Adrenal gland (tissue), 12 donors: Measurements from ENCODE around the gene RNF151. TPM values are rescaled to one million over a fixed set of nuclear protein-coding genes. Genes with fewer than 3 reads are reported as not detected.

Experiments
- DNase-seq, 7 donors: peaks; one replicate each; pipeline ENCODE4 v3.0.0-alpha.2; 2019 to 2020
- H3K27ac ChIP-seq, 5 donors: fragments of 200-600 bp; sonication (generic) in 4 of 5; 1 replicate in 3 of 5; 2 replicates in 2 of 5; pipeline versions ENCODE4 v1.5.1 to v1.8.0; 2016 to 2020; ENCODE audit warnings: mild to moderate bottlenecking in 1 of 5
- H3K27me3 ChIP-seq: fragments of 200-600 bp; 2 replicates; pipeline ENCODE4 v1.8.0; 2021
- H3K36me3 ChIP-seq, 2 donors: fragments of 200-600 bp; replicated peaks in 1 of 2; 1 replicate in 1 of 2; 2 replicates in 1 of 2; pipeline versions ENCODE4 v1.5.1 to v1.8.0; 2018 to 2022
- H3K4me1 ChIP-seq, 2 donors: fragments of 200-600 bp; replicated peaks in 1 of 2; 1 replicate in 1 of 2; 2 replicates in 1 of 2; pipeline versions ENCODE4 v1.5.1 to v1.8.0; 2018 to 2021
- H3K4me3 ChIP-seq, 4 donors: fragments of 200-600 bp; sonication (generic) in 3 of 4; one replicate each; pipeline ENCODE4 v1.5.1; 2016 to 2018
- H3K9me3 ChIP-seq, 3 donors: fragments of 200-600 bp; sonication (generic) in 1 of 3; replicated peaks in 1 of 3; 1 replicate in 2 of 3; 2 replicates in 1 of 3; pipeline versions ENCODE4 v1.5.1 to v1.8.0; 2016 to 2021
- CTCF ChIP-seq, 6 experiments: fragments of 450-650 bp in 4 of 6; fragments of 200-600 bp in 2 of 6; sonication (generic) in 1 of 6; IDR thresholded peaks; 1 replicate in 5 of 6; 2 replicates in 1 of 6; pipeline versions ENCODE4 v1.5.1 to v1.8.0; 2016 to 2021; ENCODE audit warnings: antibody characterized with exemption in 6 of 6, mild to moderate bottlenecking in 2 of 6, moderate library complexity in 1 of 6
- POLR2A ChIP-seq, 2 donors: fragments of 450-650 bp; IDR thresholded peaks; one replicate each; pipeline ENCODE4 v1.6.1; 2017; ENCODE audit warnings: antibody characterized with exemption in 2 of 2, mild to moderate bottlenecking in 2 of 2, moderate library complexity in 1 of 2
- whole genome bisulfite sequencing, 4 donors: extraction: QIAGEN DNeasy Blood & Tissue Kit in 2 of 4; methylation state at CpG; one replicate each; pipeline versions ENCODE4 v1.1.5 to v1.1.7; 2013 to 2017; 5-methylcytosine and 5-hydroxymethylcytosine counted together
- intact Hi-C, 2 donors: fragments of 100-400 bp; cut with DNase I; formaldehyde crosslinking; loops; one replicate each; pipeline versions ENCODE4 v1.14.1 to v1.15.0; 2022 to 2023
- polyA plus RNA-seq, 3 donors: library from polyadenylated mRNA; stranded (reverse); fragments of 200-250 nt in 2 of 3; fragments of 350-450 nt in 1 of 3; fragmentation: Illumina TruSeq in 1 of 3; extraction: RNeasy Lipid Tissue Mini Kit (QIAGEN cat#74804) in 1 of 3; gene quantifications; one replicate each; pipeline ENCODE4 v1.2.3, GENCODE V29; 2013 to 2014
- small RNA-seq, 2 donors: library from RNA; depleted of rRNA; stranded (forward); fragments of <200 nt; gene quantifications; one replicate each; pipeline ENCODE3, GENCODE V24; 2016
- total RNA-seq, 9 donors: library from RNA; depleted of rRNA in 4 of 9; stranded (reverse); fragments of >200 nt in 4 of 9; fragments of 120-200 nt in 1 of 9; fragmentation: NEBNext Ultra II Directional in 1 of 9; extraction: Animal tissue kit (Norgen Biotek cat#: 25700) in 1 of 9; gene quantifications; one replicate each; pipeline versions ENCODE4 v1.1.0 to v1.2.4, GENCODE V29; 2013 to 2023
- donor health status: healthy with polysubstance abuse.
- donor health status: Bipolar disorder and iron deficiency.
- donor health status: DM: yes; HTN: yes; CAD: no.
- donor health status: DM: no; HTN: no; CAD: no.
- donor health status: DM: no; HTN: no; CAD: no.
- donor health status: DM: yes; HTN: yes; CAD: no.

The RNF151 gene
- total and polyA plus RNA-seq, 12 donors = 0.20 to 0.64 (median 0.47) TPM; not detected in 9

- H3K27ac ChIP-seq = no peak overlapping the region
- H3K4me3 ChIP-seq = no peak overlapping the region
- WGBS, 4 donors = 21 to 26% (median 24%) methylated on average over 3 to 13 of the region's 13 CpGs
- H3K4me1 ChIP-seq = no peaks in the 10 kb centered on the region
- H3K36me3 ChIP-seq = no peaks in the 10 kb centered on the region
- H3K9me3 ChIP-seq = no peaks in the 10 kb centered on the region
- DNase-seq = no peak
- intact Hi-C loops = no loop called here
- no peak for TF ChIP-seq POLR2A (IDR thresholded peaks at IDR 0.05)
- TF ChIP-seq CTCF (IDR thresholded peaks at IDR 0.05) = peak in 3 of 6 experiments; percentile 6 to 19 (median 17)
- H3K27me3 ChIP-seq = peaks cover 17% of the 10 kb centered on the region
Observed at GRCh38 chr16:2016407-2016922, 49.8 kb downstream of the RNF151 start.

Small RNA genes lying within 50 kb of the gene (small RNA-seq; reads per million reads assigned to genes)
- gene AC005363.2 = 0 to 0.12 reads per million in 2 donors
- gene RN7SL219P = 0 reads per million in 2 donors
- gene SNORA10 = 0 reads per million in 2 donors
- 0 reads per million in 2 donors for gene SNORA64

Other genes starting within 250 kb of the RNF151 start
- gene NME3, start 195.3 kb upstream of the RNF151 start, total RNA-seq = 100 to 1,000 TPM in 8 of 9 donors, 10 to 100 TPM in 1; 82.5 to 319 (median 168) TPM
- 1,000 to 10,000 TPM in 1 of 3 donors, 100 to 1,000 TPM in 1, under 1 TPM in 1; 0.95 to 1,073 (median 860) TPM for gene NME3, start 195.3 kb upstream of the RNF151 start, polyA plus RNA-seq
- 10 to 100 TPM in 5 of 9 donors, 1 to 10 TPM in 4; 5.7 to 30.6 (median 16.1) TPM for gene EME2, start 194.0 kb upstream of the RNF151 start, total RNA-seq
- 10 to 100 TPM in 2 of 3 donors, 1 to 10 TPM in 1; 1.8 to 90.7 (median 38.0) TPM for gene EME2, start 194.0 kb upstream of the RNF151 start, polyA plus RNA-seq
- gene MRPS34, start 193.7 kb upstream of the RNF151 start, total RNA-seq = 100 to 1,000 TPM; 130 to 226 (median 143) TPM
- 100 to 1,000 TPM in 1 of 3 donors, 10 to 100 TPM in 2; 84.3 to 113 (median 95.6) TPM for gene MRPS34, start 193.7 kb upstream of the RNF151 start, polyA plus RNA-seq
- 100 to 1,000 TPM in 5 of 9 donors, 10 to 100 TPM in 4; 44.0 to 158 (median 105) TPM for gene SPSB3, start 184.3 kb upstream of the RNF151 start, total RNA-seq
- gene SPSB3, start 184.3 kb upstream of the RNF151 start, polyA plus RNA-seq = 100 to 1,000 TPM in 2 of 3 donors, 1 to 10 TPM in 1; 8.3 to 297 (median 238) TPM
- 100 to 1,000 TPM in 4 of 9 donors, 10 to 100 TPM in 5; 51.3 to 252 (median 78.9) TPM for gene NUBP2, start 183.9 kb upstream of the RNF151 start, total RNA-seq
- 10 to 100 TPM in 2 of 3 donors, 1 to 10 TPM in 1; 3.0 to 84.8 (median 78.6) TPM for gene NUBP2, start 183.9 kb upstream of the RNF151 start, polyA plus RNA-seq
- 1 to 10 TPM in 2 of 9 donors, under 1 TPM in 6, not detected in 1; 0.11 to 3.9 (median 0.23) TPM for gene IGFALS, start 173.2 kb upstream of the RNF151 start, total RNA-seq
- gene IGFALS, start 173.2 kb upstream of the RNF151 start, polyA plus RNA-seq = under 1 TPM in 2 of 3 donors, not detected in 1; 0.67 to 0.97 TPM
- 100 to 1,000 TPM in 8 of 9 donors, 10 to 100 TPM in 1; 77.1 to 318 (median 182) TPM for gene HAGH, start 140.0 kb upstream of the RNF151 start, total RNA-seq
- 100 to 1,000 TPM in 2 of 3 donors, 10 to 100 TPM in 1; 75.3 to 213 (median 138) TPM for gene HAGH, start 140.0 kb upstream of the RNF151 start, polyA plus RNA-seq
- 100 to 1,000 TPM in 1 of 9 donors, 10 to 100 TPM in 8; 38.7 to 140 (median 51.9) TPM for gene FAHD1, start 139.7 kb upstream of the RNF151 start, total RNA-seq
- gene FAHD1, start 139.7 kb upstream of the RNF151 start, polyA plus RNA-seq = 10 to 100 TPM; 15.2 to 60.4 (median 19.9) TPM
- under 1 TPM in 1 of 9 donors, not detected in 8; 0.23 TPM for gene MEIOB, start 94.7 kb upstream of the RNF151 start, total RNA-seq
- not detected for gene MEIOB, start 94.7 kb upstream of the RNF151 start, polyA plus RNA-seq
- under 1 TPM in 1 of 9 donors, not detected in 8; 0.11 TPM for gene HS3ST6, start 48.4 kb upstream of the RNF151 start, total RNA-seq
- under 1 TPM in 1 of 3 donors, not detected in 2; 0.07 TPM for gene HS3ST6, start 48.4 kb upstream of the RNF151 start, polyA plus RNA-seq
- gene MSRB1, start 23.7 kb upstream of the RNF151 start, total RNA-seq = 10 to 100 TPM in 7 of 9 donors, 1 to 10 TPM in 2; 9.2 to 21.5 (median 14.8) TPM
- 10 to 100 TPM in 2 of 3 donors, 1 to 10 TPM in 1; 8.1 to 38.9 (median 21.5) TPM for gene MSRB1, start 23.7 kb upstream of the RNF151 start, polyA plus RNA-seq
- gene RPL3L, start 12.2 kb upstream of the RNF151 start, total RNA-seq = under 1 TPM in 2 of 9 donors, not detected in 7; 0.06 to 0.20 TPM
- under 1 TPM in 1 of 3 donors, not detected in 2; 0.07 TPM for gene RPL3L, start 12.2 kb upstream of the RNF151 start, polyA plus RNA-seq
- gene NDUFB10, start 7.3 kb upstream of the RNF151 start, total RNA-seq = 100 to 1,000 TPM; 134 to 298 (median 155) TPM
- 100 to 1,000 TPM; 109 to 268 (median 213) TPM for gene NDUFB10, start 7.3 kb upstream of the RNF151 start, polyA plus RNA-seq
- 1,000 to 10,000 TPM; 1,192 to 2,338 (median 1,647) TPM for gene RPS2, start 2.0 kb upstream of the RNF151 start, total RNA-seq
- 1,000 to 10,000 TPM; 1,045 to 4,016 (median 2,050) TPM for gene RPS2, start 2.0 kb upstream of the RNF151 start, polyA plus RNA-seq
- 100 to 1,000 TPM in 1 of 9 donors, 10 to 100 TPM in 8; 22.3 to 137 (median 34.8) TPM for gene TBL3, start 5.2 kb downstream of the RNF151 start, total RNA-seq
- gene TBL3, start 5.2 kb downstream of the RNF151 start, polyA plus RNA-seq = 100 to 1,000 TPM in 2 of 3 donors, 10 to 100 TPM in 1; 10.8 to 106 (median 105) TPM
- under 1 TPM in 3 of 9 donors, not detected in 6; 0.28 to 0.53 (median 0.47) TPM for gene NOXO1, start 14.6 kb downstream of the RNF151 start, total RNA-seq
- gene NOXO1, start 14.6 kb downstream of the RNF151 start, polyA plus RNA-seq = 1 to 10 TPM in 2 of 3 donors, not detected in 1; 1.3 to 3.3 TPM
- 10 to 100 TPM; 16.4 to 37.6 (median 26.9) TPM for gene GFER, start 17.3 kb downstream of the RNF151 start, total RNA-seq
- 10 to 100 TPM; 17.4 to 60.8 (median 54.4) TPM for gene GFER, start 17.3 kb downstream of the RNF151 start, polyA plus RNA-seq
- gene SYNGR3, start 23.1 kb downstream of the RNF151 start, total RNA-seq = 10 to 100 TPM in 1 of 9 donors, 1 to 10 TPM in 3, under 1 TPM in 3, not detected in 2; 0.54 to 10.9 (median 1.1) TPM
- 1 to 10 TPM; 3.2 to 5.2 (median 4.4) TPM for gene SYNGR3, start 23.1 kb downstream of the RNF151 start, polyA plus RNA-seq
- 10 to 100 TPM in 8 of 9 donors, 1 to 10 TPM in 1; 4.7 to 36.6 (median 27.5) TPM for gene ZNF598, start 43.0 kb downstream of the RNF151 start, total RNA-seq
- gene ZNF598, start 43.0 kb downstream of the RNF151 start, polyA plus RNA-seq = 10 to 100 TPM in 2 of 3 donors, 1 to 10 TPM in 1; 8.3 to 51.5 (median 37.9) TPM
- 1 to 10 TPM in 3 of 9 donors, under 1 TPM in 1, not detected in 5; 0.50 to 3.9 (median 1.4) TPM for gene NPW, start 52.9 kb downstream of the RNF151 start, total RNA-seq
- 1 to 10 TPM in 1 of 3 donors, under 1 TPM in 1, not detected in 1; 0.88 to 1.3 TPM for gene NPW, start 52.9 kb downstream of the RNF151 start, polyA plus RNA-seq
- 100 to 1,000 TPM in 2 of 9 donors, 10 to 100 TPM in 7; 12.9 to 155 (median 66.8) TPM for gene NHERF2, start 60.0 kb downstream of the RNF151 start, total RNA-seq
- 100 to 1,000 TPM in 2 of 3 donors, 10 to 100 TPM in 1; 12.5 to 263 (median 147) TPM for gene NHERF2, start 60.0 kb downstream of the RNF151 start, polyA plus RNA-seq
- gene NTHL1, start 81.0 kb downstream of the RNF151 start, total RNA-seq = 10 to 100 TPM in 7 of 9 donors, 1 to 10 TPM in 2; 7.9 to 35.7 (median 14.9) TPM
- gene NTHL1, start 81.0 kb downstream of the RNF151 start, polyA plus RNA-seq = 10 to 100 TPM in 2 of 3 donors, 1 to 10 TPM in 1; 1.5 to 36.6 (median 34.3) TPM
- 100 to 1,000 TPM in 2 of 9 donors, 10 to 100 TPM in 7; 18.6 to 148 (median 92.0) TPM for gene TSC2, start 81.1 kb downstream of the RNF151 start, total RNA-seq
- gene TSC2, start 81.1 kb downstream of the RNF151 start, polyA plus RNA-seq = 100 to 1,000 TPM in 2 of 3 donors, 10 to 100 TPM in 1; 56.9 to 333 (median 105) TPM
- 100 to 1,000 TPM in 5 of 9 donors, 10 to 100 TPM in 4; 16.6 to 145 (median 100) TPM for gene PKD1, start 169.0 kb downstream of the RNF151 start, total RNA-seq
- 100 to 1,000 TPM in 2 of 3 donors, 1 to 10 TPM in 1; 9.2 to 359 (median 104) TPM for gene PKD1, start 169.0 kb downstream of the RNF151 start, polyA plus RNA-seq
- 1 to 10 TPM in 6 of 9 donors, under 1 TPM in 1, not detected in 2; 1.00 to 4.1 (median 1.5) TPM for gene RAB26, start 181.8 kb downstream of the RNF151 start, total RNA-seq
- 10 to 100 TPM in 1 of 3 donors, 1 to 10 TPM in 1, under 1 TPM in 1; 0.46 to 23.1 (median 6.7) TPM for gene RAB26, start 181.8 kb downstream of the RNF151 start, polyA plus RNA-seq
- 100 to 1,000 TPM in 1 of 9 donors, 10 to 100 TPM in 8; 28.4 to 129 (median 57.1) TPM for gene TRAF7, start 188.9 kb downstream of the RNF151 start, total RNA-seq
- gene TRAF7, start 188.9 kb downstream of the RNF151 start, polyA plus RNA-seq = 10 to 100 TPM; 21.0 to 47.8 (median 43.8) TPM
- 1 to 10 TPM in 3 of 9 donors, under 1 TPM in 4, not detected in 2; 0.06 to 3.7 (median 0.83) TPM for gene CASKIN1, start 229.7 kb downstream of the RNF151 start, total RNA-seq
- gene CASKIN1, start 229.7 kb downstream of the RNF151 start, polyA plus RNA-seq = 1 to 10 TPM in 2 of 3 donors, not detected in 1; 1.4 to 5.2 TPM
- gene MLST8, start 238.6 kb downstream of the RNF151 start, total RNA-seq = 100 to 1,000 TPM in 1 of 9 donors, 10 to 100 TPM in 8; 31.2 to 116 (median 49.4) TPM
- 10 to 100 TPM; 21.9 to 96.3 (median 69.1) TPM for gene MLST8, start 238.6 kb downstream of the RNF151 start, polyA plus RNA-seq
- 1 to 10 TPM in 7 of 9 donors, under 1 TPM in 2; 0.36 to 6.4 (median 2.7) TPM for gene BRICD5, start 244.0 kb downstream of the RNF151 start, total RNA-seq
- 10 to 100 TPM in 1 of 3 donors, 1 to 10 TPM in 1, under 1 TPM in 1; 0.60 to 57.4 (median 8.9) TPM for gene BRICD5, start 244.0 kb downstream of the RNF151 start, polyA plus RNA-seq
- gene PGP, start 248.0 kb downstream of the RNF151 start, total RNA-seq = 10 to 100 TPM in 6 of 9 donors, 1 to 10 TPM in 3; 8.3 to 24.1 (median 14.3) TPM
- 10 to 100 TPM in 2 of 3 donors, 1 to 10 TPM in 1; 8.4 to 20.4 (median 12.8) TPM for gene PGP, start 248.0 kb downstream of the RNF151 start, polyA plus RNA-seq